Esophagus muscularis mucosa (tissue), 4 donors: ENCODE results near the gene MOGAT1. TPM values are rescaled to one million over a fixed set of nuclear protein-coding genes. Genes with fewer than 3 reads are reported as not detected.
"Not testable (repeated sequence)": the region's sequence is repeated elsewhere in the genome, so short reads cannot be mapped to it uniquely, and the experiment has no call there.

Experiments
- DNase-seq: peaks from one replicate; pipeline ENCODE4 v3.0.0-alpha.2; 2017; ENCODE audit errors: extremely low spot score
- H3K27ac ChIP-seq, 4 donors: fragments of 200-600 bp; sonication (generic); replicated peaks in 1 of 4; 1 replicate in 3 of 4; 2 replicates in 1 of 4; pipeline ENCODE4 v1.5.1; 2016 to 2019; ENCODE audit warnings: mild to moderate bottlenecking in 1 of 4
- H3K27me3 ChIP-seq, 4 donors: fragments of 200-600 bp; sonication (generic); one replicate each; pipeline versions ENCODE4 v1.5.1 to v1.6.0; 2016 to 2019
- H3K36me3 ChIP-seq, 4 donors: fragments of 200-600 bp; sonication (generic); one replicate each; pipeline ENCODE4 v1.5.1; 2016 to 2019
- H3K4me1 ChIP-seq, 4 donors: fragments of 200-600 bp; sonication (generic); one replicate each; pipeline ENCODE4 v1.5.1; 2016 to 2019
- H3K4me3 ChIP-seq, 4 donors: fragments of 200-600 bp; sonication (generic); 1 replicate in 2 of 4; 2 replicates in 2 of 4; pipeline ENCODE4 v1.5.1; 2016 to 2019; ENCODE audit warnings: mild to moderate bottlenecking in 4 of 4, moderate library complexity in 1 of 4
- H3K9me3 ChIP-seq, 4 donors: fragments of 200-600 bp; sonication (generic); 1 replicate in 3 of 4; 2 replicates in 1 of 4; pipeline ENCODE4 v1.5.1; 2016 to 2019
- CTCF ChIP-seq, 3 experiments: fragments of 200-600 bp in 2 of 3; fragments of 450-650 bp in 1 of 3; sonication (generic) in 2 of 3; IDR thresholded peaks; one replicate each; pipeline ENCODE4 v1.5.1; 2017 to 2019; ENCODE audit warnings: antibody characterized with exemption in 3 of 3, mild to moderate bottlenecking in 2 of 3, moderate library complexity in 1 of 3
- EP300 ChIP-seq: sonication (generic); formaldehyde crosslinking; IDR thresholded peaks from one replicate; pipeline ENCODE4 v1.6.1; 2017; ENCODE audit warnings: antibody characterized with exemption
- POLR2A ChIP-seq: fragments of 450-650 bp; IDR thresholded peaks from one replicate; pipeline ENCODE4 v1.6.1; 2017; ENCODE audit warnings: antibody characterized with exemption, moderate library complexity, mild to moderate bottlenecking, low read depth
- POLR2AphosphoS5 ChIP-seq, 2 donors: sonication (generic); formaldehyde crosslinking; IDR thresholded peaks; one replicate each; pipeline ENCODE4 v1.6.1; 2017; ENCODE audit warnings: antibody characterized with exemption in 2 of 2
- WGBS: methylation state at CpG from one replicate; pipeline ENCODE4 v1.1.5; 2018; 5-methylcytosine and 5-hydroxymethylcytosine counted together
- intact Hi-C: fragments of 100-400 bp; cut with DNase I; formaldehyde crosslinking; loops from one replicate; pipeline ENCODE4 v1.15.1; 2023
- total RNA-seq, 4 donors: library from RNA; depleted of rRNA; stranded (reverse); fragments of >200 nt; gene quantifications; one replicate each; pipeline versions ENCODE4 v1.1.0 to v1.2.1, GENCODE V29; 2016

MOGAT1 gene
- total RNA-seq, 4 donors from 2014 or later, result not detected

- no peak for DNase-seq
- H3K4me1 ChIP-seq, result peaks cover 25 to 43% (median 38%) of the 10 kb centered on the region in 4 donors
- TF ChIP-seq POLR2AphosphoS5 (IDR thresholded peaks at IDR 0.05), result no peak
- no peak for TF ChIP-seq EP300
- no peak for TF ChIP-seq CTCF (IDR thresholded peaks at IDR 0.05)
- H3K27me3 ChIP-seq, result no peaks in the 10 kb centered on the region
- no peak overlapping the region for H3K27ac ChIP-seq
- no peak overlapping the region for H3K4me3 ChIP-seq
- WGBS, result 85% methylated on average over 3 of the region's 3 CpGs
- no peaks in the 10 kb centered on the region for H3K36me3 ChIP-seq
- no peaks in the 10 kb centered on the region for H3K9me3 ChIP-seq
- intact Hi-C loops, result no loop called here
Observed at GRCh38 chr2:222710736-222711135, 39.3 kb downstream of the MOGAT1 start.

- H3K27me3 ChIP-seq, result no peaks in the 10 kb centered on the region
- no peaks in the 10 kb centered on the region for H3K9me3 ChIP-seq
- intact Hi-C loops, result no loop called here
- WGBS, result 91% methylated on average over 10 of the region's 10 CpGs
- H3K4me1 ChIP-seq, result peaks cover 25 to 43% (median 38%) of the 10 kb centered on the region in 4 donors
- DNase-seq, result no peak
- H3K27ac ChIP-seq, result no peak overlapping the region
- H3K4me3 ChIP-seq, result no peak overlapping the region
- H3K36me3 ChIP-seq, result no peaks in the 10 kb centered on the region
- TF ChIP-seq POLR2A (no peak), CTCF (IDR thresholded peaks at IDR 0.05) (no peak), EP300 (no peak), POLR2AphosphoS5 (IDR thresholded peaks at IDR 0.05) (no peak)
Observed at GRCh38 chr2:222711315-222711940, 40.0 kb downstream of the MOGAT1 start.

- no peaks in the 10 kb centered on the region for H3K36me3 ChIP-seq
- no peak overlapping the region for H3K27ac ChIP-seq
- H3K27me3 ChIP-seq, result no peaks in the 10 kb centered on the region
- H3K4me3 ChIP-seq, result no peak overlapping the region
- H3K4me1 ChIP-seq, result peaks cover 23 to 35% (median 32%) of the 10 kb centered on the region in 4 donors
- intact Hi-C loops, result no loop called here
- WGBS, result 84% methylated on average over 3 of the region's 3 CpGs
- DNase-seq, result no peak
- TF ChIP-seq CTCF (IDR thresholded peaks at IDR 0.05), result no peak
- no peak for TF ChIP-seq EP300
- no peak for TF ChIP-seq POLR2A
- TF ChIP-seq POLR2AphosphoS5 (IDR thresholded peaks at IDR 0.05), result no peak
- H3K9me3 ChIP-seq, result no peaks in the 10 kb centered on the region
Observed at GRCh38 chr2:222713002-222713401, 41.5 kb downstream of the MOGAT1 start.

GRCh38 chr2:222714361-222715241 lies 43.1 kb downstream of the MOGAT1 start:
- no peak overlapping the region for H3K4me3 ChIP-seq
- H3K27ac ChIP-seq, result peak overlapping the region; percentile 47 to 70 (median 61)
- 26% methylated on average over 7 of the region's 7 CpGs for WGBS
- H3K9me3 ChIP-seq, result no peaks in the 10 kb centered on the region
- DNase-seq, result no peak
- H3K36me3 ChIP-seq, result no peaks in the 10 kb centered on the region
- no peaks in the 10 kb centered on the region for H3K27me3 ChIP-seq
- intact Hi-C loops, result no loop called here
- TF ChIP-seq POLR2AphosphoS5 (IDR thresholded peaks at IDR 0.05) (peak; percentile 50 to 59), POLR2A (no peak)
- peaks cover 11 to 19% (median 19%) of the 10 kb centered on the region in 4 donors for H3K4me1 ChIP-seq

GRCh38 chr2:222715742-222716141 lies 44.3 kb downstream of the MOGAT1 start:
- Histone ChIP-seq H3K9me3 (no peaks in the 10 kb centered on the region), H3K4me1 (peaks cover 11 to 18% (median 18%) of the 10 kb centered on the region in 4 donors), H3K4me3 (no peak overlapping the region), H3K27ac (no peak overlapping the region), H3K36me3 (no peaks in the 10 kb centered on the region), H3K27me3 (no peaks in the 10 kb centered on the region)
- intact Hi-C loops, result no loop called here
- no peak for TF ChIP-seq POLR2A
- TF ChIP-seq EP300, result no peak
- no peak for TF ChIP-seq CTCF (IDR thresholded peaks at IDR 0.05)
- TF ChIP-seq POLR2AphosphoS5 (IDR thresholded peaks at IDR 0.05), result no peak
- 77% methylated on average over 9 of the region's 9 CpGs for WGBS
- no peak for DNase-seq

GRCh38 chr2:222719787-222720186 lies 48.3 kb downstream of the MOGAT1 start:
- intact Hi-C loops, H3K4me1 ChIP-seq, H3K9me3 ChIP-seq, H3K27ac ChIP-seq, H3K4me3 ChIP-seq, DNase-seq, H3K27me3 ChIP-seq, H3K36me3 ChIP-seq: not testable (repeated sequence)
- 94% methylated on average over 1 of the region's 1 CpG for WGBS

GRCh38 chr2:222721597-222721996 lies 50.1 kb downstream of the MOGAT1 start:
- DNase-seq, H3K4me1 ChIP-seq, H3K27me3 ChIP-seq, H3K4me3 ChIP-seq, H3K9me3 ChIP-seq, intact Hi-C loops, H3K27ac ChIP-seq, H3K36me3 ChIP-seq: not testable (repeated sequence)
- WGBS, result 98% methylated on average over 2 of the region's 2 CpGs
